HepG2 (cell line): Measurements from ENCODE around the gene AGT. TPM values are rescaled to one million over a fixed set of nuclear protein-coding genes. Genes with fewer than 3 reads are reported as not detected.

Experiments used
- ARHGAP35 ChIP-seq: sonication (generic); formaldehyde crosslinking; IDR thresholded peaks from 2 replicates; pipeline ENCODE4 v1.9.0; 2022; ENCODE audit warnings: mild to moderate bottlenecking, inconsistent platforms, moderate library complexity, missing genetic modification reagents, borderline replicate concordance
- GATA4 ChIP-seq: sonication (generic); IDR thresholded peaks from 2 replicates; pipeline ENCODE4 v1.6.1; 2016; ENCODE audit warnings: antibody characterized with exemption, low read depth, borderline replicate concordance
- GFI1 ChIP-seq: sonication (generic); formaldehyde crosslinking; IDR thresholded peaks from 2 replicates; pipeline ENCODE4 v1.5.0; 2020; ENCODE audit warnings: missing genetic modification reagents, mild to moderate bottlenecking, borderline replicate concordance
- HOXA7 ChIP-seq: sonication (generic); formaldehyde crosslinking; IDR thresholded peaks from 2 replicates; pipeline ENCODE4 v1.8.1; 2022; ENCODE audit warnings: mild to moderate bottlenecking, missing genetic modification reagents, moderate library complexity
- KDM5B ChIP-seq: sonication (generic); formaldehyde crosslinking; IDR thresholded peaks from 2 replicates; pipeline ENCODE4 v1.4.0; 2020; ENCODE audit warnings: missing genetic modification reagents, mild to moderate bottlenecking, borderline replicate concordance
- PCBP2 ChIP-seq: fragments of 200-400 bp; formaldehyde crosslinking; optimal IDR thresholded peaks from 2 replicates; pipeline ENCODE3; 2018; ENCODE audit warnings: low read length, low read depth; ENCODE audit not compliant: poor library complexity, severe bottlenecking
- PHF8 ChIP-seq: sonication (generic); formaldehyde crosslinking; IDR thresholded peaks from 2 replicates; pipeline ENCODE4 v1.5.0; 2020; ENCODE audit warnings: missing genetic modification reagents
- RARG ChIP-seq: sonication (generic); formaldehyde crosslinking; IDR thresholded peaks from 2 replicates; pipeline ENCODE4 v1.4.0; 2020; ENCODE audit warnings: low read depth, mild to moderate bottlenecking, missing genetic modification reagents
- SIN3A ChIP-seq: IDR thresholded peaks from 2 replicates; pipeline ENCODE4 v1.6.1; 2011; ENCODE audit warnings: low read depth, mild to moderate bottlenecking, control low read depth, low read length, borderline replicate concordance
- TEAD2 ChIP-seq: sonication (generic); formaldehyde crosslinking; IDR thresholded peaks from 2 replicates; pipeline ENCODE4 v1.9.0; 2021; ENCODE audit warnings: missing genetic modification reagents
- ZNF17 ChIP-seq: sonication (generic); formaldehyde crosslinking; IDR thresholded peaks from 2 replicates; pipeline ENCODE4 v1.5.0; 2020; ENCODE audit warnings: mild to moderate bottlenecking, missing genetic modification reagents
- ZNF317 ChIP-seq: sonication (generic); formaldehyde crosslinking; IDR thresholded peaks from 2 replicates; pipeline ENCODE4 v1.5.0; 2020; ENCODE audit warnings: mild to moderate bottlenecking, missing genetic modification reagents
- ZNF543 ChIP-seq: sonication (generic); formaldehyde crosslinking; IDR thresholded peaks from 2 replicates; pipeline ENCODE4 v1.4.0; 2020; ENCODE audit warnings: mild to moderate bottlenecking, missing genetic modification reagents
- ZNF776 ChIP-seq: sonication (generic); formaldehyde crosslinking; IDR thresholded peaks from 2 replicates; pipeline ENCODE4 v1.4.0; 2020; ENCODE audit warnings: mild to moderate bottlenecking, missing genetic modification reagents
- ZNF788 ChIP-seq: sonication (generic); formaldehyde crosslinking; IDR thresholded peaks from 2 replicates; pipeline ENCODE4 v1.5.0; 2020; ENCODE audit warnings: mild to moderate bottlenecking, missing genetic modification reagents, borderline replicate concordance
- polyA plus RNA-seq, 8 experiments: library from polyadenylated mRNA; depleted of rRNA in 3 of 8; stranded (reverse) in 7 of 8; unstranded in 1 of 8; fragments of >200 nt; fragmentation: Illumina TruSeq in 4 of 8; extraction: Trizol in 4 of 8; gene quantifications; 2 replicates each; pipeline versions ENCODE4 v1.2.1 to v1.2.3, GENCODE V29; 2011 to 2016; ENCODE audit warnings: low read depth in 4 of 8, missing spikeins in 1 of 8, mixed read lengths in 1 of 8; ENCODE audit not compliant: insufficient read depth in 1 of 8
- total RNA-seq, 5 experiments: library from RNA; depleted of rRNA; stranded (reverse); fragments of >200 nt; fragmentation: Illumina TruSeq; extraction: Trizol; gene quantifications; 2 replicates each; pipeline ENCODE4 v1.2.3, GENCODE V29; 2016; ENCODE audit warnings: low read depth in 1 of 5
- TF ChIP-seq, protein P1 (sequence below): sonication (generic); formaldehyde crosslinking; conservative IDR thresholded peaks from 2 replicates; pipeline ENCODE4 v1.4.0; 2020; ENCODE audit warnings: missing genetic modification reagents
- TF ChIP-seq, protein P2 (sequence below): sonication (generic); formaldehyde crosslinking; IDR thresholded peaks from 2 replicates; pipeline ENCODE4 v1.5.1; 2020; ENCODE audit warnings: mild to moderate bottlenecking, missing genetic modification reagents, moderate library complexity
- TF ChIP-seq, protein P3 (sequence below): sonication (generic); formaldehyde crosslinking; IDR thresholded peaks from 2 replicates; pipeline ENCODE4 v1.4.0; 2020; ENCODE audit warnings: mild to moderate bottlenecking, missing genetic modification reagents
- TF ChIP-seq, protein P4 (sequence below): sonication (generic); formaldehyde crosslinking; IDR thresholded peaks from 2 replicates; pipeline ENCODE4 v1.4.0; 2020; ENCODE audit warnings: missing genetic modification reagents; ENCODE audit errors: not compliant biosample characterization

AGT gene
- total and polyA plus RNA-seq, 2 of the 13 experiments (the other 11 are each of a cell fraction or from before 2014, with no cell fraction given): 892 to 2,071 TPM

DNA sequence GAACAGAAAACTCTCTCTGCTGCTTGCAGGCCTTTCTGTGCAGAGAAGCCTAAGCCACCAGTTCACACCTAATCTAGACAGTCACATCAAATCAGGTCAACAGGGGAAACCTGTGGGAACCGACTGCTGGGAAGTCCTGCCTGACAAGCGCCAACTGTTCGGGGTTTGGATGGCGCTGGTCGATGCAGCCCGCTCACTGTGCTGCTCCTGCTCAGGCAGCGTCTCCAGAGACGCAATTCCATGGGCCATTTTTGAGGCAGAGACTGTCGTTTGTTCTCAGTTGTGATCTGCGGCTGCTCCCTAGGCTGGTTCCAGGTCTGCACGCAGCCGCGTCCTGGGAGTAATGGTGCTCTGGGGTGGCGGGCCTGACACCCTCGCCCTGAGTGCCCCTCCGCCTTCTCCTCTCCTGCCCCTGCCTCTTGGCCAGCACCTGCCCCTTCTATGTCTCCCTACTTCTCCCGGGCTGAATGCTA lies 1.4 kb downstream of the AGT start (continued):
- TF ChIP-seq, protein P1, sequence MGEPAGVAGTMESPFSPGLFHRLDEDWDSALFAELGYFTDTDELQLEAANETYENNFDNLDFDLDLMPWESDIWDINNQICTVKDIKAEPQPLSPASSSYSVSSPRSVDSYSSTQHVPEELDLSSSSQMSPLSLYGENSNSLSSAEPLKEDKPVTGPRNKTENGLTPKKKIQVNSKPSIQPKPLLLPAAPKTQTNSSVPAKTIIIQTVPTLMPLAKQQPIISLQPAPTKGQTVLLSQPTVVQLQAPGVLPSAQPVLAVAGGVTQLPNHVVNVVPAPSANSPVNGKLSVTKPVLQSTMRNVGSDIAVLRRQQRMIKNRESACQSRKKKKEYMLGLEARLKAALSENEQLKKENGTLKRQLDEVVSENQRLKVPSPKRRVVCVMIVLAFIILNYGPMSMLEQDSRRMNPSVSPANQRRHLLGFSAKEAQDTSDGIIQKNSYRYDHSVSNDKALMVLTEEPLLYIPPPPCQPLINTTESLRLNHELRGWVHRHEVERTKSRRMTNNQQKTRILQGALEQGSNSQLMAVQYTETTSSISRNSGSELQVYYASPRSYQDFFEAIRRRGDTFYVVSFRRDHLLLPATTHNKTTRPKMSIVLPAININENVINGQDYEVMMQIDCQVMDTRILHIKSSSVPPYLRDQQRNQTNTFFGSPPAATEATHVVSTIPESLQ (CRISPR knock-in tag): no peak
- TF ChIP-seq PCBP2 (no peak), ZNF543 (CRISPR knock-in tag) (0 out of 2 replicates have a peak, but pooled peaks have one; percentile 33), RARG (CRISPR knock-in tag) (no peak), ARHGAP35 (CRISPR knock-in tag) (no peak), ZNF788 (CRISPR knock-in tag) (0 out of 2 replicates have a peak, but pooled peaks have one; percentile 39), ZNF776 (CRISPR knock-in tag) (0 out of 2 replicates have a peak, but pooled peaks have one; percentile 5), ZNF317 (CRISPR knock-in tag) (0 out of 2 replicates have a peak, but pooled peaks have one; percentile 10), HOXA7 (CRISPR knock-in tag) (no peak), ZNF17 (CRISPR knock-in tag) (no peak), TEAD2 (CRISPR knock-in tag) (no peak), GFI1 (CRISPR knock-in tag) (no peak), SIN3A (0 out of 2 replicates have a peak, but pooled peaks have one; percentile 44), PHF8 (CRISPR knock-in tag) (peak; percentile 6; the same call in 1 of the 2 replicates), GATA4 (no peak), KDM5B (CRISPR knock-in tag) (0 out of 2 replicates have a peak, but pooled peaks have one; percentile 44)
- TF ChIP-seq, protein P2, sequence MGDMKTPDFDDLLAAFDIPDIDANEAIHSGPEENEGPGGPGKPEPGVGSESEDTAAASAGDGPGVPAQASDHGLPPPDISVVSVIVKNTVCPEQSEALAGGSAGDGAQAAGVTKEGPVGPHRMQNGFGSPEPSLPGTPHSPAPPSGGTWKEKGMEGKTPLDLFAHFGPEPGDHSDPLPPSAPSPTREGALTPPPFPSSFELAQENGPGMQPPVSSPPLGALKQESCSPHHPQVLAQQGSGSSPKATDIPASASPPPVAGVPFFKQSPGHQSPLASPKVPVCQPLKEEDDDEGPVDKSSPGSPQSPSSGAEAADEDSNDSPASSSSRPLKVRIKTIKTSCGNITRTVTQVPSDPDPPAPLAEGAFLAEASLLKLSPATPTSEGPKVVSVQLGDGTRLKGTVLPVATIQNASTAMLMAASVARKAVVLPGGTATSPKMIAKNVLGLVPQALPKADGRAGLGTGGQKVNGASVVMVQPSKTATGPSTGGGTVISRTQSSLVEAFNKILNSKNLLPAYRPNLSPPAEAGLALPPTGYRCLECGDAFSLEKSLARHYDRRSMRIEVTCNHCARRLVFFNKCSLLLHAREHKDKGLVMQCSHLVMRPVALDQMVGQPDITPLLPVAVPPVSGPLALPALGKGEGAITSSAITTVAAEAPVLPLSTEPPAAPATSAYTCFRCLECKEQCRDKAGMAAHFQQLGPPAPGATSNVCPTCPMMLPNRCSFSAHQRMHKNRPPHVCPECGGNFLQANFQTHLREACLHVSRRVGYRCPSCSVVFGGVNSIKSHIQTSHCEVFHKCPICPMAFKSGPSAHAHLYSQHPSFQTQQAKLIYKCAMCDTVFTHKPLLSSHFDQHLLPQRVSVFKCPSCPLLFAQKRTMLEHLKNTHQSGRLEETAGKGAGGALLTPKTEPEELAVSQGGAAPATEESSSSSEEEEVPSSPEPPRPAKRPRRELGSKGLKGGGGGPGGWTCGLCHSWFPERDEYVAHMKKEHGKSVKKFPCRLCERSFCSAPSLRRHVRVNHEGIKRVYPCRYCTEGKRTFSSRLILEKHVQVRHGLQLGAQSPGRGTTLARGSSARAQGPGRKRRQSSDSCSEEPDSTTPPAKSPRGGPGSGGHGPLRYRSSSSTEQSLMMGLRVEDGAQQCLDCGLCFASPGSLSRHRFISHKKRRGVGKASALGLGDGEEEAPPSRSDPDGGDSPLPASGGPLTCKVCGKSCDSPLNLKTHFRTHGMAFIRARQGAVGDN (CRISPR knock-in tag): peak; percentile 82
- TF ChIP-seq, protein P3, sequence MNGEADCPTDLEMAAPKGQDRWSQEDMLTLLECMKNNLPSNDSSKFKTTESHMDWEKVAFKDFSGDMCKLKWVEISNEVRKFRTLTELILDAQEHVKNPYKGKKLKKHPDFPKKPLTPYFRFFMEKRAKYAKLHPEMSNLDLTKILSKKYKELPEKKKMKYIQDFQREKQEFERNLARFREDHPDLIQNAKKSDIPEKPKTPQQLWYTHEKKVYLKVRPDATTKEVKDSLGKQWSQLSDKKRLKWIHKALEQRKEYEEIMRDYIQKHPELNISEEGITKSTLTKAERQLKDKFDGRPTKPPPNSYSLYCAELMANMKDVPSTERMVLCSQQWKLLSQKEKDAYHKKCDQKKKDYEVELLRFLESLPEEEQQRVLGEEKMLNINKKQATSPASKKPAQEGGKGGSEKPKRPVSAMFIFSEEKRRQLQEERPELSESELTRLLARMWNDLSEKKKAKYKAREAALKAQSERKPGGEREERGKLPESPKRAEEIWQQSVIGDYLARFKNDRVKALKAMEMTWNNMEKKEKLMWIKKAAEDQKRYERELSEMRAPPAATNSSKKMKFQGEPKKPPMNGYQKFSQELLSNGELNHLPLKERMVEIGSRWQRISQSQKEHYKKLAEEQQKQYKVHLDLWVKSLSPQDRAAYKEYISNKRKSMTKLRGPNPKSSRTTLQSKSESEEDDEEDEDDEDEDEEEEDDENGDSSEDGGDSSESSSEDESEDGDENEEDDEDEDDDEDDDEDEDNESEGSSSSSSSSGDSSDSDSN (CRISPR knock-in tag): peak; percentile 46
- TF ChIP-seq, protein P4, sequence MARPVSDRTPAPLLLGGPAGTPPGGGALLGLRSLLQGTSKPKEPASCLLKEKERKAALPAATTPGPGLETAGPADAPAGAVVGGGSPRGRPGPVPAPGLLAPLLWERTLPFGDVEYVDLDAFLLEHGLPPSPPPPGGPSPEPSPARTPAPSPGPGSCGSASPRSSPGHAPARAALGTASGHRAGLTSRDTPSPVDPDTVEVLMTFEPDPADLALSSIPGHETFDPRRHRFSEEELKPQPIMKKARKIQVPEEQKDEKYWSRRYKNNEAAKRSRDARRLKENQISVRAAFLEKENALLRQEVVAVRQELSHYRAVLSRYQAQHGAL (CRISPR knock-in tag): no peak
